ENCODE data around the gene OR51Q1.

DNA sequence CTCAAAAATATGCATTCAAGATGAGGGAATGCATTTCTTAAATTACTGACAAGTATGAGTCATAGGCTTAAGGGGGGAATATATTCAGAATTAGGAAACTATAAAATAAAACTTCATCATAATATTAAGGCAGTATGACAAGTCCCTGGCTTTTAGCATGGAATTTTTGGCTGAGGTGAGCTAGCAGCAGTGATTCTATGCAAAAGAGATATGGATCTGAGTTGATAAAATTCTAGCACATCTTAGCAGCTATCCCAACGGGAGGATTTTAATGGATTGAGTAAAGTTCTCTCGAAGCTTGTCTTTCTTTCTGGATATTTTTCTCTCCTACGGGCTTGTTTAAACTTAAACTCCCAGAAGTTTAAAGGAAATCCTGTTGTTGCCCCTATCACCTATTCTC, 1.2 kb downstream of the OR51Q1 start:
- TF ChIP-seq, protein P1, sequence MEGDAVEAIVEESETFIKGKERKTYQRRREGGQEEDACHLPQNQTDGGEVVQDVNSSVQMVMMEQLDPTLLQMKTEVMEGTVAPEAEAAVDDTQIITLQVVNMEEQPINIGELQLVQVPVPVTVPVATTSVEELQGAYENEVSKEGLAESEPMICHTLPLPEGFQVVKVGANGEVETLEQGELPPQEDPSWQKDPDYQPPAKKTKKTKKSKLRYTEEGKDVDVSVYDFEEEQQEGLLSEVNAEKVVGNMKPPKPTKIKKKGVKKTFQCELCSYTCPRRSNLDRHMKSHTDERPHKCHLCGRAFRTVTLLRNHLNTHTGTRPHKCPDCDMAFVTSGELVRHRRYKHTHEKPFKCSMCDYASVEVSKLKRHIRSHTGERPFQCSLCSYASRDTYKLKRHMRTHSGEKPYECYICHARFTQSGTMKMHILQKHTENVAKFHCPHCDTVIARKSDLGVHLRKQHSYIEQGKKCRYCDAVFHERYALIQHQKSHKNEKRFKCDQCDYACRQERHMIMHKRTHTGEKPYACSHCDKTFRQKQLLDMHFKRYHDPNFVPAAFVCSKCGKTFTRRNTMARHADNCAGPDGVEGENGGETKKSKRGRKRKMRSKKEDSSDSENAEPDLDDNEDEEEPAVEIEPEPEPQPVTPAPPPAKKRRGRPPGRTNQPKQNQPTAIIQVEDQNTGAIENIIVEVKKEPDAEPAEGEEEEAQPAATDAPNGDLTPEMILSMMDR (IDR thresholded peaks at IDR 0.05): no peak
- no peak for TF ChIP-seq EP300 (IDR thresholded peaks at IDR 0.05)
